Fibroblast of villous mesenchyme (primary cell): ENCODE results near the gene PFN1. TPM values are rescaled to one million over a fixed set of nuclear protein-coding genes. Genes with fewer than 3 reads are reported as not detected.
"Not testable (repeated sequence)": the region's sequence is repeated elsewhere in the genome, so short reads cannot be mapped to it uniquely, and the experiment has no call there.

Experiments
- DNase-seq: peaks from one replicate; pipeline ENCODE4 v3.0.0-alpha.2; 2010; ENCODE audit warnings: low read depth
- H3K4me3 ChIP-seq: 2 replicates; pipeline ENCODE4 v1.5.1; 2011; ENCODE audit warnings: low read depth, mild to moderate bottlenecking, low read length
- CTCF ChIP-seq: IDR thresholded peaks from 2 replicates; pipeline ENCODE4 v1.5.1; 2012; ENCODE audit warnings: low read depth, mild to moderate bottlenecking, low read length; ENCODE audit not compliant: insufficient read depth
- total RNA-seq: library from RNA; depleted of rRNA; stranded (reverse); fragments of >200 nt; gene quantifications from 2 replicates; pipeline ENCODE4 v1.2.3, GENCODE V29; 2012

Gene PFN1
- total RNA-seq, 1 donor: 581 TPM

- DNase-seq: no peak
- no peak overlapping the region for H3K4me3 ChIP-seq
- TF ChIP-seq CTCF: no peak
Measured at GRCh38 chr17:4921320-4921719, 27.0 kb downstream of the PFN1 start.

- no peak for TF ChIP-seq CTCF
- H3K4me3 ChIP-seq: no peak overlapping the region
- peak; percentile 80 for DNase-seq
Measured at GRCh38 chr17:4920351-4921048, 27.8 kb downstream of the PFN1 start.

- TF ChIP-seq CTCF: no peak
- DNase-seq: peak; percentile 16
- no peak overlapping the region for H3K4me3 ChIP-seq
Measured at GRCh38 chr17:4919511-4920047, 28.8 kb downstream of the PFN1 start.

- not testable (repeated sequence) for H3K4me3 ChIP-seq, DNase-seq
Measured at GRCh38 chr17:4914551-4914950, 33.8 kb downstream of the PFN1 start.

- TF ChIP-seq CTCF: no peak
- DNase-seq: no peak
- H3K4me3 ChIP-seq: no peak overlapping the region
Measured at GRCh38 chr17:4913994-4914393, 34.3 kb downstream of the PFN1 start.

GRCh38 chr17:4908711-4909496 is 39.4 kb downstream of the PFN1 start:
- TF ChIP-seq CTCF: peak; percentile 91
- H3K4me3 ChIP-seq: no peak overlapping the region
- peak; percentile 96 for DNase-seq

GRCh38 chr17:4908301-4908700 is 40.0 kb downstream of the PFN1 start:
- TF ChIP-seq CTCF: no peak
- no peak overlapping the region for H3K4me3 ChIP-seq
- DNase-seq: no peak

- not testable (repeated sequence) for DNase-seq, H3K4me3 ChIP-seq
Measured at GRCh38 chr17:4906642-4907041, 41.7 kb downstream of the PFN1 start.
